ENCODE results near the gene NFIA.

Gene NFIA

DNA sequence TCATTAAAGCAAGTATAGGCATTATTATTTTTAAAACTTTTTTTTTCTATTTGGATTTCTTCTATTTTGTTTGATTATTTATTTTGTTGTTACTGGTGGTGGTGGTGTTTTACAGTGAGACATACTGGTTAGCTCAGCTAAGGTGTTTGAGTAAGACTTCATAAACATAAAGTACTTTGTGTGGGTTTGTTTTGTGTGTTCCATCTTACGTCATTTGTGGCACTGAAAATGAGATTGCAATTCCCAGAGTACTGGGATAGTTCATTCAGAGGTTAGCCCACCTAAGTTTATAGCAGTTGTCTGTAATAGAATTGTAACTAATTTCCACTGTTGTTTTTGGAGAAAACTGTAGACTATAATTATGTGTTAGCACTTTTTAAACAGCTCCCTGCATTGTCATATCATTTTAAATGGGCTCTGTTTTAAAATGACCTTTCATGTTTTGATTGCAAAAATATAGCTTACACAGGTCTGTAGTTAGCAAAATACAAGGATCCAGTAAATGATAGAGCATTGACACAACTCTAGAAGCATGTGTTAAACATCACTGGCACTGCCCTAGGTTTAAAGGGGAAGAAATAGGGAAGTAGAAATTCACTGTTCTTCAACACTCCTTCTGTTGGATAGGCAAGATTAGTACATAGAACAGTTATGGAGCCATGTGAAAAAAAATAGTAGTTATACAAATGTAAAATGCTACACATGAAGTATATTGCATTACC, 171.7 kb downstream of the NFIA start:
- TF ChIP-seq, protein P1, sequence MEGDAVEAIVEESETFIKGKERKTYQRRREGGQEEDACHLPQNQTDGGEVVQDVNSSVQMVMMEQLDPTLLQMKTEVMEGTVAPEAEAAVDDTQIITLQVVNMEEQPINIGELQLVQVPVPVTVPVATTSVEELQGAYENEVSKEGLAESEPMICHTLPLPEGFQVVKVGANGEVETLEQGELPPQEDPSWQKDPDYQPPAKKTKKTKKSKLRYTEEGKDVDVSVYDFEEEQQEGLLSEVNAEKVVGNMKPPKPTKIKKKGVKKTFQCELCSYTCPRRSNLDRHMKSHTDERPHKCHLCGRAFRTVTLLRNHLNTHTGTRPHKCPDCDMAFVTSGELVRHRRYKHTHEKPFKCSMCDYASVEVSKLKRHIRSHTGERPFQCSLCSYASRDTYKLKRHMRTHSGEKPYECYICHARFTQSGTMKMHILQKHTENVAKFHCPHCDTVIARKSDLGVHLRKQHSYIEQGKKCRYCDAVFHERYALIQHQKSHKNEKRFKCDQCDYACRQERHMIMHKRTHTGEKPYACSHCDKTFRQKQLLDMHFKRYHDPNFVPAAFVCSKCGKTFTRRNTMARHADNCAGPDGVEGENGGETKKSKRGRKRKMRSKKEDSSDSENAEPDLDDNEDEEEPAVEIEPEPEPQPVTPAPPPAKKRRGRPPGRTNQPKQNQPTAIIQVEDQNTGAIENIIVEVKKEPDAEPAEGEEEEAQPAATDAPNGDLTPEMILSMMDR (IDR thresholded peaks at IDR 0.05; ENCODE audit: low read depth, low read length, missing control alignments): no peak
- DNase-seq (ENCODE audit: extremely low read depth, low read depth): no peak
- H3K4me3 ChIP-seq (replicated peaks; ENCODE audit: low read depth, low read length): no peak overlapping the region

DNA sequence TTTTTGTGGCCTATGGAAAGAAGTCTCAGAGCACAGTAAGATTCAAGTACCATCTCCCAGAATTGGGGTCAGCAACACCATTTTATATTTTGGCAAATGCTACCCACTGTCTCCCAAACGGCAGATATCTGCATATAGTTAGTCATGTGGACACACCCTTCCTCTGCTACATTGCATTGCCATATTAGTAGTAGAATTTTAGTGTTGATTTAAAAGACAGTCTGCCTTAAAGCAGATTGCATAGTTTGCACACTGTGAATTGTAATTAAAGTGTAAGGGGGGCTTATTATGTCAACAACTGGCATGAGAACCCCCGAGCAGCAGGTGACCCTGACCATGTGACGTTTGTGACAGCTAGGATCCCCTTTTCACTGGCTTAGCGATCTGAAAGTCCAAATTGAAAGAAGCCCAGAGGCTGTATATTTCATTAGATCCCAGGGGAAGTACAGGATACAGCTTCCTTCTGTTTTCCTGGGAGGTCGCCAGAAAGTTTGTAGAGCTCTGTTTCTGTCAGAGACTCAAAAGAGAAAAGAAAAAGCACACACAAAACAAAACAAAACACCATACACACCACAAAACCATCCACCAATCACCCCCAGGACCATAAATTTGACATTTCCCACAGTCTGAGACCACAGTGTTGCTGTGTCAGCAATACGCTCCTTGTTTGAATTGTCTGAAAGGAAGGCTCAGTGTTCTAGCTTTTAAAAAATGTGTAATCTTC, 172.4 kb downstream of the NFIA start:
- TF ChIP-seq, protein P1 (IDR thresholded peaks at IDR 0.05; ENCODE audit: low read depth, low read length, missing control alignments): no peak
- DNase-seq (ENCODE audit: extremely low read depth, low read depth): no peak
- no peak overlapping the region for H3K4me3 ChIP-seq (replicated peaks; ENCODE audit: low read depth, low read length)

DNA sequence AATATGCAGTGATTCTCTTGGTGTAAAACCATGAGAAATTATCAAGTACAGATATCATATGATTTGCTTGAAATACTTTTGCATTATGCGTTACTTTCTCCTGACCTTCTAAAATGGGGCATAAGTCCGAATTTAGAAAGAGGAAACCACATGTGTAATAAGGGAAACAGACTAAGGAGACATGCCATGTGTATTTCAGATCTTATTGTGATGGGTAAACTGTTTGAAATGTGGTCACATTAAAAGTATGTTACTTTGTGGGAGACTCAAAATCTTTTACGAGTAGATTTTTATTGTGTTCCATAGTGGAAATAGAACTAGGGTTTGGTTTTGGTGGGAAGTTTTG, 173.0 kb downstream of the NFIA start:
- TF ChIP-seq, protein P1 (IDR thresholded peaks at IDR 0.05; ENCODE audit: low read depth, low read length, missing control alignments): no peak
- no peak for DNase-seq (ENCODE audit: extremely low read depth, low read depth)
- no peak overlapping the region for H3K4me3 ChIP-seq (replicated peaks; ENCODE audit: low read depth, low read length)

DNA sequence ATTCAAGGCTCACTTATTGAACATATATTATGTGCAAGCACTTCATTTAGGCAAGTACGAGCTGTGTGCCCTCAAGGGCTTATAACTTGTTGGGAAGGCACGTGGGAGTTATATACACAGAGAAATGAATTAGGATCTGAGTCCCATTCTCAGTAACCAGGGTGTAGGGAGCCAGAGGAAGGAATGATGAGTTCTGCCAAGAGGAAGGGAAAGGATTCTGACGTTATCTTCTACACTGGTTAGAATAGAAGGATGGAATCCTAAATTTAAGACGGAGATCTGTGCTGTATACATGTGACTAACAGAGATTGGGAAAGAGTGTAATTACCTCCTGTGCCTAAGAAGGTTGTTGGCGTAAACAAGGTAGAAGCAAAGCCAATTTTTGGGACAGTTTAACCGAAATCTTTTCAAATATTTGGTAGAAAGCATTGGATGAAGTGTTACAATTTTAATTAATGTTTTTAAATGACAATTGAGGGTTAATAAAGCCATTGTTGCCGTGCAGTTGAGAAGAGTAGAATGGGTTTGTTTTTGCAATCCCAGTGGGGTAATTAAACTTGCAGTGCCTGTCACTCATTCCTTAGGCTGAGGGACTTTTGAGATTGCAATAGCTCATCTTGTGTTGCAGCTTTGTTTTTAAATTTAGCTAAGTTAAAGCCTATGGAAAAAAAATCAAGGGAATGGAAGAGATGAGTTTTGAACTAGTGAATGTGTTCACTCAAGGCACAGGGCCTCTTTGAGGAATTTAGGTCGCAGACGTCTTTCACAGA, 177.2 kb downstream of the NFIA start:
- DNase-seq (ENCODE audit: extremely low read depth, low read depth): no peak
- H3K4me3 ChIP-seq (replicated peaks; ENCODE audit: low read depth, low read length): no peak overlapping the region
- TF ChIP-seq, protein P1 (IDR thresholded peaks at IDR 0.05; ENCODE audit: low read depth, low read length, missing control alignments): no peak

DNA sequence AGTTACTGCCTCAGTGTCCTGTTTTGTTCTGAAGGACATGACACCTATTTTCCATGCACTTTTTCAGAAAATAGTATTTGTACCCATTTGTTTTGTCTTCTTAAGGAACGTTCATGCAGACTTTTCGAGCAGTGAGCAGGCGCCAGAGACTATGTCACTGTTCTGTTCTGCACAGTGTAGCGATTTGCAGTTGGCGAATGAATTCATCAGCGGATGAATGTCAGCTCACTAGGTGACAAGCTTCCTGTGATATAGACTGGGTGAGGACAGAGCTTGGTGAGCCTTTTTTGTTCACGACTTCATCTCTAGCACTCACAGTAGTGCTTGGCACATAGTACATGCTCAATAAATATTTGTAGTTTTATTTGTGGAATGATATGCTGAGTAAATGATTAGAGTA, 177.8 kb downstream of the NFIA start:
- TF ChIP-seq, protein P1 (IDR thresholded peaks at IDR 0.05; ENCODE audit: low read depth, low read length, missing control alignments): no peak
- DNase-seq (ENCODE audit: extremely low read depth, low read depth): no peak
- H3K4me3 ChIP-seq (replicated peaks; ENCODE audit: low read depth, low read length): no peak overlapping the region

DNA sequence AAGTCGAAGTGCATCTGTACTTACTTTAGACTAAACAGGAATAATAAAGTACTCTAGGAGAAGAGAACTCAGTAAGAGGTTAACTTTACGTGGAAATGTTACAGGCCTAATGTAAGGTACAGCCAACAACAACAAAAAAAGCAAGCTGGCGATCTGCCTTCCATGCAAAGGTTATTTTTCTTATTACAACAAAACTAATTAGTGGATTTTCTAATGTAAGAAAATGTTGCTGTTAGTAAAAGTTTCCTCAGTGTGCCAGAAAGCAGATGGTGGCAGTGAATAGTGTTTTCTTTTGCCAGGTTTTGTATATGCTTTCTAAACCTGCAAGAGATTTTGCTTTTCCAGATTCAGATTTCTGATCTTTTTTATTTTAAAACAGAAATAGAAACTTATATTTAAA, 179.2 kb downstream of the NFIA start:
- no peak for DNase-seq (ENCODE audit: extremely low read depth, low read depth)
- H3K4me3 ChIP-seq (replicated peaks; ENCODE audit: low read depth, low read length): no peak overlapping the region
- TF ChIP-seq, protein P1 (IDR thresholded peaks at IDR 0.05; ENCODE audit: low read depth, low read length, missing control alignments): no peak
